ENCODE results near the gene GLDN. TPM values are rescaled to one million over a fixed set of nuclear protein-coding genes. Genes with fewer than 3 reads are reported as not detected.

The GLDN gene
- total RNA-seq, 1 donor from 2014 or later = 10.8 TPM

DNA sequence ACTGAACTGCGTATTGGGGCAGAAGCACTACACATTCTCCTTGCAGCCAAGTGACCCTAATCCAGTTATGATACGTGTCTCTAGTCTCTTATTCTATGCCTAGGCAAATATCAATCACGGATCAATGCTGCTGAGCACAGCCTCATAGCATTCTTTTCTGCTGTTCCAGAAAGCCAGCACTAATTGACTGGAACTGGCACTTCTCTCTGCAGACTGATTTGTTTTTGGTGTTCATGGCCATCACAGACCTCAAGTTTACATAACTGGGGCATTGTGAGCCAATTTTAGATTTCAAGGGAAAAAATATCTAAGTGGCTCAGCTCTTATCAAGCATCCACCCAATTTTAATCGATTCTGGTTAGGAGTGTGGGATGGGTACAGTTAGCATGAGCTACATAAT, 37.9 kb downstream of the GLDN start:
- no peak for DNase-seq

DNA sequence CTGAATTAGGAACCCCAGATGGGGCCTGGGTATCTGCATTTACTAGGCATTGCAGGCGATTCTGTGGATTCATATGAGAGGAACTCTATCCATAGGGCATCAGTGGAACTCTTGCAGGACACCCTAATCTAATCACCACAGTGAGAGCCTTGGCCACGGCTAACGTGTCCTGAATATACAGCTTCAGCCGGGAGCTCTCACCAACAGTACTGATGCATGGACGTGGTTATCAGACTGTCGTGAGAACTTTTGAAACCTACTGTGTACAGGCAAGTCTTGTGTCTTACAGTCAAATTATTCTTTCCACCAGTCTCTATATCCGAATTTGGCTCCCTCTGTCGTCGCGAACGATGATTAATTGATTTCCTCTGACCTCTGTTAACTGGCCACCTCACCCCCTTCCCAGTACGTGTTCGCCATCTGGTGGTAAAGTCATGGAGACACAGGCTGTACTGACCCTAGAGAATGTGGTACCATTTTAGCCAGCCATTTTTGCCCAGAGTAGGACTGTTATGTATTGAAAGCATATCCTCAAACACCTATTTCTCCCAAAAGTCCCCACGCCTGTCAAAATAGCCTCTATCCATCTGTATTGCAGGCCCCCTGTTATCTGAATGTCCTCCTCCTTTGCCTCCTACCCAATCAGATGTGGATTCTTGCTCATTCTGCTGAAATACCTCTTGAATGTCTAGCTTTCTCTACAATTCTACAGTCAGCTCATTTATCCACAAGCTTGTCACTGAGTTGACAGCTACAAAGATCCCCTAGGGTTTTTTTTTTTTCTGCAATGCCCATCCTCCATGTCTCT, 39.7 kb downstream of the GLDN start:
- intact Hi-C loops (cut with micrococcal nuclease) = loop anchor here (2.0 kb wide), 1 partner anchor 96 kb away; no protein-coding TSS in a partner anchor
- peak; percentile 39 for DNase-seq
- peak; percentile 96 for ATAC-seq

More for the DNA sequence above, 37.9 kb downstream of the GLDN start:
- ATAC-seq = no peak
- intact Hi-C loops (cut with micrococcal nuclease) = no loop called here

DNA sequence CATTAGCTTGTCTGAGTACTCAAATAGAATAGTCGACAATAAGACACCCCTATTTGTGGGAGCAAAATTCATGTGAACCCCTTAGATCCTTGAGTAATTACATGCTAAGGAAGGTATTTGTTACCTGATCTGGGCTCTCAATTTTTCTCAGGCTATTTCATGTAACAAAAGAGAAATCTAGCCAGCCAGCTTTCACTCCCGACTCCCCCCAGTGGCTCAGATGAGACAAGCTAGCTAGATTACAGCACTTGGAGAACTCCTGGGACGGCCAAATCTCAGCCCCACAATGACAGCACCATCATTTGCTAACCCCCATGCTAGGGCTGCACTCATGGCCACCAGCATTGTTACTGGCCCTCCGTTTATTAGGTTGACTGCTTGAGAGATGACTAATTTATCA, 41.3 kb downstream of the GLDN start:
- ATAC-seq (no peak), DNase-seq (no peak)
- intact Hi-C loops (cut with micrococcal nuclease) = no loop called here

DNA sequence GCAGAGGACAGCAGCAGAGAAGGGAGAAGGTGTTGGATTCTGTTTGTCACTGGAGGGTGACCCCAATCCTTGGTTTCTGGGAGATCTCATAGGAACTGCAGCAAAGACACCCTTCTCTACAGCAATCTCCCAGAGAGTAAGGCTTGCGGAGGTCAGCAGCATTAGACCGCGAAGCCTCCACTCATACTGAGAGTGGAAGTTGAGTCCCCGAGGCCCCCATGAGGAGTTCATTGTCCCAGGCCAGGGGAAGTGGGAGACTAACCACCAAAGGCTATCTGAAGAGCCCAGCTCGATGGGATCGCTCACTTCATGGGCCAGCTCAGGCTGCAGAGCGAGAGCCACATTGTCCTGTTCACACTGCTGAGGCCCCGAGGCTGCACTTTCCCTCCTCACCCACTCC, 44.6 kb downstream of the GLDN start:
- DNase-seq = no peak
- intact Hi-C loops (cut with micrococcal nuclease) = no loop called here
- no peak for ATAC-seq

DNA sequence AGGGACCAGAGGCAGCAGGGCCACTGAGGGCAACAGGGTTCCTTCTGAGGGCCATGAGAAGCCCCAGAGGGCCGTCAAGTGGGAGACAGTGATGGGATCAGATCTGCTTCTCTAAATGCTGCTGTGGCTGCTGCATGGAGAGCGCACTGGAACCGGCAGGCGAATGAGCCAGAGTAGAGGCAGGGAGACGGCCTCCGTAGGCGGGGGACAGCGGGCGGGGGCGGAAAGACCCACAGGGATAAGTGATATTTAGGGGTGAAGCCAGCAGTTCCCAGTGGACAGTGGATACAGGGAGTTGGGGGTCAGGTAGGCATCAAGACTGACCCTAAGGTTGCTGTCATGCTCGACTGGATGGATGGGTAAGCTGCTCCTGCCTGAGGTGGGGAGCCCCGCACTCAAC, 45.0 kb downstream of the GLDN start:
- intact Hi-C loops (cut with micrococcal nuclease) = no loop called here
- ATAC-seq (no peak), DNase-seq (no peak)

DNA sequence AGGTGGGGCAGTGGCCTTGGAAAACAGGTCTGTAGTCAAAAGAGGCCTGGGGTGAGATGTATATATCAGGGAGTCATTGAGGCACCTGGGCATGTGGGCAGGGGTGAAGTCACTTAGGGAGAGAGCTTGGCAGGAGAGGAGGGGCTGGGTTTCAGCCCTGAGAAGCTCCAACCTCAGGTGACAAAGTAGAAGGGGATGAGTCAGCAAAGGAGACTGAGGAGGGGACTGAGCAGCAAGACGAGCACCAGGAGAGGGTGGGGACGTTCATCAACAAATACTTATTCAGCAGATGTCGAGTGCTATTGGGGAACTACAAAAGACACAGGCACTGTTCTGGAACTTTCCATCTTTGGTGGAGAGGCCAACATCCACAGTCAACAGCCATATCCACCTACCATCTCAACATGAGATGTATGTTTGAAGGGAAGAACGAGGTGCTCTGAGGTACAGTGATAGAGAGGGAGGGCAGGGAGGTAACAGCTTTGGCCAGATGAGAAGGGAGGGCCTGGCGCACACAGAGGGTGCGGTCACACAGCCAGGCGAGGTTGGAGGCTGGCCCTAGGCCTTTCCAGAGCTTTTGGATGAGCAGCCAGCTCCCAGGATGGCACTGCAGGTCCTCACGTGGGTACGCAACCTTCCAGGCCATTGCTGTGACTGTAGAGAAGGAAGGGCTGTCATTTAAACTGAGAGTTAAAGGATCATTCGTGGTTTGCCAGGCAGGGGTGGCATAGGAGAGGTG, 45.7 kb downstream of the GLDN start:
- no peak for ATAC-seq
- intact Hi-C loops (cut with micrococcal nuclease) = no loop called here
- no peak for DNase-seq

DNA sequence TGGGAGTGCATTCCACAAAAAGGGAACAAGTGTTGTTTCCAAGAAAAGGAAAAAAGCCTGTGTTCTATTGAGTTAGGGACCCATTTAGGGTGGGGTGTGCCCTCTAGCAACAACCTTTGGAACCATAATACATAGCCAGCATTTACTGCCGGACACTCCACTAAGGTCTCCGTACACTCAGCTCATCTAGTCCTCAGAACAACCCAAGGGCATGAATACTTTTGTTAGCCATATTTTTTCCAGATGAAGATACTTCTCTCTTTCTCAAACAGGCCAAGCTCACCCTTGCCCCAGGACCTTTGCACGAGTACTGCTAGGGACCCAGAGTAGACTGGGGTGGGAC, 46.2 kb downstream of the GLDN start:
- no peak for DNase-seq
- intact Hi-C loops (cut with micrococcal nuclease) = no loop called here
- ATAC-seq = no peak

DNA sequence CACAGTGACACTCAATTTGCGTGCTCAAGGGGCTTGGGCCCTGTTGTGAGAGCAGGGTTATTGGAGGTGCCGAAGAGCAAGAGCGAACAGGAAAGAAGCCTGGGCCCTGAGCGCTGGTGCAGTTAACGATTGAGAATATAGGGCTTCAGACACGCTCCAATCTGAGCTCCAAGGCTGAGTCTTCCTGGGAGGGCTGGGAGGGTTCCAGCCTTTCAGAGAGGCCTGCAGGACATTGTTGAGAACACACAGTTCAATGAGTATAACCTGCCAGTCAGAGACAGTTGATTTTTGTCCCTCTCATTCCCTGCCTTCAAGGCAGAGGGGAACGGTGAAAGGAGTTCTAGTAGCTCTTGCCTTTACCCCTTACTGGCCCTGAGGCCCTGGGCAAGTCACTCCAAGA, 47.3 kb downstream of the GLDN start:
- DNase-seq = no peak
- intact Hi-C loops (cut with micrococcal nuclease) = no loop called here
- no peak for ATAC-seq

DNA sequence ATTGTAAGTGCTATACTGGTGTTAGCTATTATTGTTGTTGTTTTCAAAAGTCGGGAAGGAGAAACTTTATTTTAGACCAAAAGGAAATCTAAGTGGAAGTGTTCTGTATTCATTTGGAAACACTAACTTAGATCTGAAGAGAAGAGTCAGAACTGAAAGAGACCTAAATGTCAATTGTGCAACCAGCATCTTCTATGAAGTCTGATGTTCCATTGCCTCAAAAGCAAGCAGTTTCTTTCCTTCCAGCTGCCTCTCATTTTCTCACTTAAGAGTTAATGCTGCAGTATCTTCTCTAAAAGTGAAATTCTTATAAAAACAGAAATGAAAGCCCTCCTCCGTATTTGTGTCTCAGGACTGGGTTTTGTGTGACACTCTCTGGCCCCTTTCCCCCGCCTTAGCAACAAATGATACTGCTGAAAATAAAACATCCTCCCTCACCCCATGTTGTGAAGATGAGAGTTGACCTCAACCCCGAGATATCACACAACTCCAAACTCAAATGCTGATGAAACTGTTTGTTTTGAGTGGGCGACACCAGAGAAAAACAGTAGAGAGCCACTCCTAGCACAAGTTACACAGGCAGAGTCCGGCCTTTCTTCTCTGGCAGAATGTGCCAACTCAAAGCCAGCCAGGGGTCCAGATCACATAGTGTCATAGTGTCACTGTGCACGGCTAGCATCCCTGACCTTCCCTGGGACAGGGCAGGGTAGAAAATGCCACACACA, 48.9 kb downstream of the GLDN start:
- intact Hi-C loops (cut with micrococcal nuclease) = no loop called here
- no peak for DNase-seq
- no peak for ATAC-seq

DNA sequence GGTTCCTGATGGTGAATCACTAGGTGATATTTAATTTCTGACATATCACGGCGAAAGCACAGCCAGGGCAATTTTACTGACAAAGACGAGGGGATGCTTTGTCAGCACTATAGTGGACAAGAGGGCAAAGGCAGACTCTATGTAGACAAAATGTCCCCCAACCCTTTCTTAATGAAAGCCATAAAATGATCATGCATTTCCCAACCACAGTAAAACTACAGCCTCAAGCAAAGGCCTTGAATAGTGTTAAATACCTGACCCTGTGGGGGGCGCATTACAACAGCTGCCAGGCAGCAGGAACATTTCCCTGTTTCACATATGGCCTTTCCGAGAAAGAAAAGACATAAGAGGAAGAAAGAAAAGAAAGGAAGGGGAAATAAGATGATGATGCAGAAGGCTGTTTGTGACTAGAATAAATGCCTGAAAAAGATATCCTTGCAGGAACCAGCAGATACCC, 49.5 kb downstream of the GLDN start:
- intact Hi-C loops (cut with micrococcal nuclease) = no loop called here
- DNase-seq = no peak
- no peak for ATAC-seq

DNA sequence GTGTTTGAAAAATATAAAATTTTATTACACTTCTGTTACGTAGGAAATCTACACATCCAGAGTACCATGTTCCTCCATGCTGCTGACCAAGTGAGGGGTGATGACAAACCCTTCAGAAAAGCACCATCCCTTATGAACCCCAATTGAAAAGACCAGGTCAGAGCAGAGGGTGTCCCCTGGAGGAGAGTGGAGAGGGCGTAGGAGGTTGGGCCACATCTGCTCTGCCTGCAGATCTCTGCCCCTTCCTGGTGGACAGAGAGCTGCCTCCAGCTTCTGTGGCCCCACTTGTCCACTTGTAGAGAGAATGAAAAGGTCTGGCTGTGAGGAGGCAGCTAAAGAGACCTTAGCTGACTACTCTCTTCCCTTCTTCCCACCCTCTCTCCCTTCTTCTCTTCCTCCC, 55.5 kb downstream of the GLDN start:
- DNase-seq (no peak), ATAC-seq (no peak)
- intact Hi-C loops (cut with micrococcal nuclease) = no loop called here

DNA sequence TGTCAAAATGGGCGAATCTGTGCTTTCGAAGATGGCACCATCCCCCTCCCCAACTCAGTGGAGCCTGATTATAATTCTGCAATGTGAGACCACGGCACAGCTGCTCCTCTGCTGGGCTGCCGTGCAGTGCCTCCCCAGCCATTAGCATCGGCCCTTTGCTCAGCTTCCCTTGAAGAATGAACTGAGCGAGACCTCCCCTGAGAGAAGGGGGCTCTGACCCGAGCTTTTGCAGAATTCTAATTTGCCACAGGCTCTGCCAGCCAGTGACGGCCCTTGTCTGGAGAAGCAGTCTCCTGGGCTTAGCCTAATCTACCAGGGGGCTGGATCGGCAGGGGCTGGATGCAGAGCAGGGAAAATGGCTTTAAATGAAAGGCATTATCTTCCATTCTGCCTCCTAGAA, 57.2 kb downstream of the GLDN start:
- intact Hi-C loops (cut with micrococcal nuclease) = no loop called here
- no peak for ATAC-seq
- no peak for DNase-seq

DNA sequence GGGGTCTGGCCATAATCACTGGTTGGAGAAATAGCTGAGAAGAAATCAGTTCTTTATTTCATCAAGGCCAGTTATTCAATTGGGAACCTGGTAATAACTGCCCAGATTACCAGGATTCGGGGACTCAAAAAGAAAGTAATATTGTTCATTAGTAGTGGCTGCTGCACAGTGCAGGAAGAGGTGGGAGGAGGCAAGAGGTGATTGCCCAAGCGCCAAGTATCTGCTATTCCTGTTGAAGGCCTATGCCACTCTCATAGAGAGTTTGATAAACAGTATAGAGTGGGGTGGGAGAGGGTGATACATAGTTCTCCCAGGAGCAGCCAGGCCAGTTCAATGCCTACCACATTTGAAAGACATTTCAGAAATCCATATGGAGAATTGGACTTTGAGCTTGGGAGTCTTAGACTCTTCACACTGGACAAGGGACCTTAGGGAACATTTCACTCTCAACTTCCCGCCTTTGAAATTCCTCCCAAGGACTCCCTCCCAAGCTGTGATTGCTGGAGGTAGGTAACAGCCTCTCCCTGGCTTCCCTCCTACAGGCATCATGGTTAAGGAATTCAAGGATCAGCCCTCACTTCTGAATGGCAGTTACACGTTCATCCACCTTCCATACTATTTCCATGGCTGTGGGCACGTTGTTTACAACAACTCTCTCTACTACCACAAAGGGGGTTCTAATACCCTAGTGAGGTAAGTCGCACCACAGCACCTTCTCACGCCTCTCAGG, 59.8 kb downstream of the GLDN start:
- no peak for ATAC-seq

DNA sequence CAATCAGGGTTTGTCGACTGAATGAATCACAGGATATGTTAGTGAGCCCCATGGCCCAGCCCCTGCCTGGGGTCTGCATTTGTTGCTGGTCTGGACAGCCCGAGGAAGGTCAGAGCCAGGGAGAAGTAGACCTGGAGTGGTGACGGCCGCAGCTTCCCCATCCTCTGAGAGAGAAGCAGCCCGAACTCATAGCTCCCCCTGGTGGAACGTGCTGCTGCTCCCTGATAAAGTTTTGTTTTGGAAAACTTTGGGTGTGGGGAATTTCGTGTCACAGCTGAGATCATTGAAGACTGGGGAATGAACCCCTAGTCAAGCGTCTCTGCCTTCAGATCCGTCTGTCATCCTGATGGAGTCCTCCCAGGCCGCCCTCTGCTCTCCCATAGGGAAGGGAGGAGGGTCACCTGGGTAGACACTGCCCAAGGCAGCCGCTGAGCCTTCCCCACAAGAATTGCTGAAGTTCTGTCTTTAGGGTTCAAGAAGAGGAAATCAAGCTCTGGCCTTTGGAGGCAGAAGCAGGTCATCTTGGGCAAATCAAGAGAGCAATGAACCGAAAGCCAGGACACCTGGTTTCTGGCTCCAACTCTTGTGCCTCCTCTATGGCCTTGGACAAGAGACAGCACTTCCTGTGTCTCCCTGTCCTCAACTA, 60.5 kb downstream of the GLDN start:
- intact Hi-C loops (cut with micrococcal nuclease) = no loop called here
- peak; percentile 61 for ATAC-seq
- peak; percentile 49 for DNase-seq

More for the DNA sequence above, 59.8 kb downstream of the GLDN start:
- no peak for DNase-seq
- intact Hi-C loops (cut with micrococcal nuclease) = no loop called here

DNA sequence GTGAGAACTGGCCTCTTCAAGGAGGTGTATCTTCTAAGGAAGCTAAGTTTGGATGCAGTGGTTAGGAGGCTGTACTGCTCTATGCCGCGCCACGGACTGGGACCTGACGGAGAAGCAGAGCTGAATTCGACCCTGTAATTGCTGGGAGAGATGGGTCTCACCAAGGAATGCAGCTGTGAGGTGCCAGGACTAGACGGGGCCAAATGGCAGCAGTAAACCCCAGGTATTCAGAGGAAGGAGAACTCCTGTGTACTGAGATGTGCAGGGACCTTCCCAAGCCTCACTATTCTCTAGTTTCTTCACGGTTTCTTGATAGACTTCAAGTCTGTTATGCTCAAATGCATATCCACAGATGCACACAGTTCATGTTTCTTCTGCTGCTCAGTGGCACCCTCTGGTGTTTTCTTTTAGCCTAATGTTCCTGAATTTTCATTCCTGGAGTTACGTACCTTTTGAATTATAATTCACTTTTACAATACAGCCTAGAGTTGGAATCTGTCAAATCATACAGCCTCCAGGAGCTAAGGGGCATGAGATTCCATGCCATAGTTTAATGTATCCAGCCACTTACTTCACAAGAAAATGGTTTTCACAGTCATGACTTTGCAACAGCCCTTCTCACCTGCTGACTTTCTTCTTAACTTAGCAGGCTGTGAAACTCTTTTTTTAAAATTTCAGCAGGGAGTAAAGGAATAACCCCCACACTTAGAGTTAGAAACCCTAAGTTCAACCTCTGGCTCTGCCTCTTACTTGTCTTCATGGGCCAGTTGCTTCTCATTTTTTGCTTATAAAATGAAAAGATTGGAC, 61.8 kb downstream of the GLDN start:
- intact Hi-C loops (cut with micrococcal nuclease) = no loop called here
- ATAC-seq = peak; percentile 43

DNA sequence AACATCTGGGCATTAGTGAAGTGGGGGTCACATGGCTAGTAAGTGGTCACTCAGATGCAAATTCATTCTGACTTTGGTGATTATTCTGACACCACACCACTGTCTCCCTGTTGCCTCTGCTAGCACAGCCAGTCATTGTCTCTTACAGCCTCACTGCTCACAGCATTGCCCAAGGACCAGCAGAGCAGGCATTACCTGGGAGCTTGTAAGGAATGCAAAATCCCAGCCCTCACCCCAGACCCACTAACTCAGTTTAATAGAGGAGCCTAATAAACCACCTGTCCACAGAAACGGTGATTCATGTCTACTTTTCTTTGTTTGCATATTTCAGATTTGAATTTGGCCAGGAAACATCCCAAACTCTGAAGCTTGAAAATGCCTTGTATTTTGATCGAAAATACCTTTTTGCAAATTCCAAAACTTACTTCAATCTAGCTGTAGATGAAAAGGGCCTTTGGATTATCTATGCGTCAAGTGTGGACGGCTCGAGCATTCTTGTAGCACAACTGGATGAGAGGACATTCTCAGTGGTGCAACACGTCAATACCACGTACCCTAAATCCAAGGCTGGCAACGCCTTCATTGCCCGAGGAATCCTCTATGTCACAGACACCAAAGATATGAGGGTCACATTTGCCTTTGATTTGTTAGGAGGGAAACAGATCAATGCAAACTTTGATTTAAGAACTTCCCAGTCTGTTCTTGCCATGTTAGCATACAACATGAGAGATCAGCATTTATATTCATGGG, 62.7 kb downstream of the GLDN start:
- no peak for DNase-seq
- intact Hi-C loops (cut with micrococcal nuclease) = no loop called here
- no peak for ATAC-seq

More for the DNA sequence above, 61.8 kb downstream of the GLDN start:
- DNase-seq = no peak

DNA sequence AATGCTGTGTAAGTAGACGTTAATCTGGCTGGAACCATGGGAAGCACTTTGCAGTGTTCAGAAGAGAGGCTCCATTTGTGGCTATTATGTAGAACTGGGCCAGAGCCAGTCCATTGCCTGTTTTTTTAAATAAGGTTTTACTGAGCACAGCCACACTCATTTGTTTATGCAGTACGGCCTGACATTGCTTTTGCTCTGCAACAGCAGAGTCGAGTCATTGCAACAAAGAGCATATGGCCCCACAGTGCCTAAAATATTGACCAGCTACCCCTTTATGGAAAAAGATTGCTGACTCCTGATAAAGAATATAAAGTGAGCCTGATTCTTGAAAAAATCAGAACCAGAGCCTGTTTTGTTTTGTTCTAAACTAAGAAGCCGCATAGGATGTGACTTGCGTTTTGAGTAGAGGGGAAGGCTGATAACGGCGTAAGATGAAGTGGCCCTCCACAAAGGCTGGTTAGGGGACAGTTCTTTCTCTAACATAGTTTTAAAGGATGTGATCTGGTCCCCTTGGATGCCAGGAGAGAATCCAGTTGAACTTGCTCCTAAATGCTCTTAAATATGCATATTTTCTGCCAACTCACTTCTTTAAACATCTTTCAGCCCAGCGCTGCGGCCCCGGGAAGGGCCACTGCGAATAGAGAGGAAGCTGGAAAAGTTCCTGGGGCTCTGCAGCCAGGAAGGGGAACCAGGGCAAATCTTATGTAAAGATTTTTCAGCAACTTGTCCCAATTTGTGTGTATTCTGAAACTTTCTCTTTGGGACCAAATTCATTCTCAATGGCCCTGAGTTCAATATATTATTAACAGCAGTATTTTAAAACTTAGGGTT, 64.5 kb downstream of the GLDN start:
- no peak for ATAC-seq
- no peak for DNase-seq
- intact Hi-C loops (cut with micrococcal nuclease) = no loop called here
